ENCODE measurements around the gene CALHM3. TPM values are rescaled to one million over a fixed set of nuclear protein-coding genes. Genes with fewer than 3 reads are reported as not detected.

Gene CALHM3
- total and polyA plus RNA-seq, 8 donors = 0.08 to 1.5 (median 0.17) TPM

GRCh38 chr10:103519798-103520197 is 40.8 kb upstream of the CALHM3 start:
- ATAC-seq (no peak), FAIRE-seq (no peak), DNase-seq (no peak)
- Histone ChIP-seq H3K4me1 (peaks cover 0 to 7% (median 5%) of the 10 kb centered on the region in 3 donors), H3K9me3 (no peaks in the 10 kb centered on the region), H3K27me3 (no peaks in the 10 kb centered on the region), H3K4me3 (no peak overlapping the region), H3K36me3 (no peaks in the 10 kb centered on the region), H3K27ac (no peak overlapping the region)
- TF ChIP-seq CTCF (IDR thresholded peaks at IDR 0.05) = no peak
- WGBS, 2 donors = 65 to 66% methylated on average over 4 of the region's 4 CpGs
- intact Hi-C loops (cut with DNase I) = no loop called here

GRCh38 chr10:103517234-103518085 is 38.4 kb upstream of the CALHM3 start:
- no peak for TF ChIP-seq CTCF (IDR thresholded peaks at IDR 0.05)
- Histone ChIP-seq H3K4me1 (peaks cover 11 to 22% (median 17%) of the 10 kb centered on the region in 3 donors), H3K4me3 (no peak overlapping the region), H3K27me3 (no peaks in the 10 kb centered on the region), H3K27ac (peak overlapping the region in 1 of 4 donors; percentile 5), H3K36me3 (no peaks in the 10 kb centered on the region), H3K9me3 (no peaks in the 10 kb centered on the region)
- 97 to 98% methylated on average over 5 of the region's 5 CpGs for WGBS, 2 donors
- FAIRE-seq = no peak
- no peak for DNase-seq
- no peak for ATAC-seq
- intact Hi-C loops (cut with DNase I) = no loop called here

- H3K4me3 ChIP-seq = no peak overlapping the region
- no peak for TF ChIP-seq CTCF (IDR thresholded peaks at IDR 0.05)
- H3K27ac ChIP-seq = peak overlapping the region; percentile 69 to 90 (median 82)
- FAIRE-seq (no peak), DNase-seq (peak in 1 of 6 donors; percentile 12), ATAC-seq (no peak)
- H3K4me1 ChIP-seq = peaks cover 19 to 27% (median 25%) of the 10 kb centered on the region in 3 donors
- H3K9me3 ChIP-seq = no peaks in the 10 kb centered on the region
- no peaks in the 10 kb centered on the region for H3K36me3 ChIP-seq
- intact Hi-C loops (cut with DNase I) = no loop called here
- WGBS, 2 donors = 85 to 87% methylated on average over 5 of the region's 5 CpGs
- no peaks in the 10 kb centered on the region for H3K27me3 ChIP-seq
Observed at GRCh38 chr10:103514244-103514643, 35.2 kb upstream of the CALHM3 start.

- peaks cover 19 to 27% (median 25%) of the 10 kb centered on the region in 3 donors for H3K4me1 ChIP-seq
- no peak for FAIRE-seq
- WGBS, 2 donors = 80 to 87% methylated on average over 8 of the region's 8 CpGs
- peak in 3 of 4 donors; percentile 2 to 13 (median 13) for ATAC-seq
- no peaks in the 10 kb centered on the region for H3K27me3 ChIP-seq
- no peaks in the 10 kb centered on the region for H3K36me3 ChIP-seq
- H3K27ac ChIP-seq = peak overlapping the region; percentile 69 to 90 (median 82)
- no peak for TF ChIP-seq CTCF (IDR thresholded peaks at IDR 0.05)
- H3K9me3 ChIP-seq = no peaks in the 10 kb centered on the region
- peak in 2 of 6 donors; percentile 20 to 67 for DNase-seq
- intact Hi-C loops (cut with DNase I) = no loop called here
- no peak overlapping the region for H3K4me3 ChIP-seq
Observed at GRCh38 chr10:103513380-103514060, 34.5 kb upstream of the CALHM3 start.
